Small intestine (tissue), 7 donors: ENCODE results near the gene LSM5. TPM values are rescaled to one million over a fixed set of nuclear protein-coding genes. Genes with fewer than 3 reads are reported as not detected.
"Not testable (repeated sequence)": the region's sequence is repeated elsewhere in the genome, so short reads cannot be mapped to it uniquely, and the experiment has no call there.

ENCODE experiments used
- DNase-seq, 2 donors: peaks; one replicate each; pipeline versions ENCODE4 v3.0.0 to v3.0.0-alpha.2; 2013
- FAIRE-seq: peaks from 2 replicates; lab custom pipeline; 2012; peaks lifted over from hg19 to GRCh38; lab: Jason Lieb, UNC
- H3K27ac ChIP-seq, 3 donors: one replicate each; pipeline ENCODE4 v1.5.1; 2013; ENCODE audit warnings: low read length in 2 of 3, mild to moderate bottlenecking in 2 of 3, control low read depth in 1 of 3, inconsistent platforms in 1 of 3, low read depth in 1 of 3, moderate library complexity in 1 of 3
- H3K27me3 ChIP-seq, 3 donors: one replicate each; pipeline ENCODE4 v1.6.1; 2013; ENCODE audit warnings: low read length in 3 of 3, inconsistent platforms in 1 of 3; ENCODE audit not compliant: control insufficient read depth in 3 of 3, insufficient read depth in 3 of 3
- H3K36me3 ChIP-seq, 3 donors: one replicate each; pipeline ENCODE4 v1.6.1; 2013; ENCODE audit warnings: low read length in 3 of 3, inconsistent platforms in 1 of 3, low read depth in 1 of 3, mild to moderate bottlenecking in 1 of 3, moderate library complexity in 1 of 3; ENCODE audit not compliant: control insufficient read depth in 3 of 3, insufficient read depth in 2 of 3
- H3K4me1 ChIP-seq, 3 donors: one replicate each; pipeline ENCODE4 v1.6.1; 2013; ENCODE audit warnings: low read length in 2 of 3, inconsistent platforms in 1 of 3, low read depth in 1 of 3, mild to moderate bottlenecking in 1 of 3, moderate library complexity in 1 of 3; ENCODE audit not compliant: control insufficient read depth in 3 of 3, insufficient read depth in 2 of 3
- H3K4me3 ChIP-seq, 3 donors: one replicate each; pipeline ENCODE4 v1.5.1; 2013; ENCODE audit warnings: low read length in 3 of 3, control low read depth in 1 of 3, inconsistent platforms in 1 of 3, low read depth in 1 of 3, mild to moderate bottlenecking in 1 of 3, moderate library complexity in 1 of 3
- H3K9me3 ChIP-seq, 2 donors: one replicate each; pipeline ENCODE4 v1.6.1; 2013; ENCODE audit warnings: low read depth in 1 of 2, low read length in 1 of 2; ENCODE audit not compliant: control insufficient read depth in 2 of 2, insufficient read depth in 1 of 2
- WGBS, 3 donors: extraction: QIAGEN DNeasy Blood & Tissue Kit; methylation state at CpG; one replicate each; pipeline ENCODE4 v1.1.7; 2013; 5-methylcytosine and 5-hydroxymethylcytosine counted together
- polyA plus RNA-seq, 4 donors: library from polyadenylated mRNA; stranded (reverse) in 3 of 4; unstranded in 1 of 4; fragments of 200-250 nt in 3 of 4; fragments of 120-200 nt in 1 of 4; gene quantifications; one replicate each; pipeline versions ENCODE4 v1.2.1 to v1.2.3, GENCODE V29; 2013
- donor health status: healthy with polysubstance abuse.
- donor health status: control.
- donor health status: control.
- donor health status: Bipolar disorder and iron deficiency.
- donor health status: healthy.

Gene LSM5
- polyA plus RNA-seq, 4 donors, result 56.7 to 126 (median 67.7) TPM

GRCh38 chr7:32464641-32465416 lies 25.4 kb downstream of the LSM5 start:
- H3K36me3 ChIP-seq, DNase-seq, H3K9me3 ChIP-seq, FAIRE-seq, H3K27ac ChIP-seq, H3K4me3 ChIP-seq, H3K27me3 ChIP-seq, H3K4me1 ChIP-seq: not testable (repeated sequence)
- WGBS, 3 donors, result 84 to 94% (median 89%) methylated on average over 8 to 16 of the region's 30 CpGs

GRCh38 chr7:32462977-32463376 lies 27.2 kb downstream of the LSM5 start:
- FAIRE-seq (no peak), DNase-seq (no peak)
- Histone ChIP-seq H3K4me1 (peaks cover 0 to 5% (median 0%) of the 10 kb centered on the region in 3 donors), H3K4me3 (no peak overlapping the region), H3K27me3 (no peaks in the 10 kb centered on the region), H3K27ac (no peak overlapping the region), H3K9me3 (no peaks in the 10 kb centered on the region), H3K36me3 (no peaks in the 10 kb centered on the region)
- 89 to 91% (median 89%) methylated on average over 1 of the region's 1 CpG for WGBS, 3 donors

- Histone ChIP-seq H3K27ac (no peak overlapping the region), H3K36me3 (no peaks in the 10 kb centered on the region), H3K4me1 (peaks cover 0 to 5% (median 0%) of the 10 kb centered on the region in 3 donors), H3K9me3 (no peaks in the 10 kb centered on the region), H3K27me3 (no peaks in the 10 kb centered on the region), H3K4me3 (no peak overlapping the region)
- FAIRE-seq, result no peak
- peak in 1 of 2 donors; percentile 8 for DNase-seq
Observed at GRCh38 chr7:32462451-32462850, 27.7 kb downstream of the LSM5 start.

GRCh38 chr7:32461484-32461883 lies 28.7 kb downstream of the LSM5 start:
- WGBS, 3 donors, result 23 to 45% (median 40%) methylated on average over 2 of the region's 2 CpGs
- peaks cover 0 to 5% (median 0%) of the 10 kb centered on the region in 3 donors for H3K4me1 ChIP-seq
- no peak overlapping the region for H3K27ac ChIP-seq
- no peaks in the 10 kb centered on the region for H3K9me3 ChIP-seq
- no peaks in the 10 kb centered on the region for H3K36me3 ChIP-seq
- no peak for FAIRE-seq
- H3K4me3 ChIP-seq, result no peak overlapping the region
- H3K27me3 ChIP-seq, result no peaks in the 10 kb centered on the region
- peak; percentile 4 to 40 for DNase-seq

- Histone ChIP-seq H3K36me3 (no peaks in the 10 kb centered on the region), H3K9me3 (no peaks in the 10 kb centered on the region), H3K4me3 (no peak overlapping the region), H3K27me3 (no peaks in the 10 kb centered on the region), H3K27ac (no peak overlapping the region), H3K4me1 (peaks cover 0 to 5% (median 0%) of the 10 kb centered on the region in 3 donors)
- 77 to 86% (median 85%) methylated on average over 2 of the region's 2 CpGs for WGBS, 3 donors
- no peak for DNase-seq
- FAIRE-seq, result no peak
Observed at GRCh38 chr7:32459788-32460187, 30.4 kb downstream of the LSM5 start.

- no peak for FAIRE-seq
- Histone ChIP-seq H3K9me3 (no peaks in the 10 kb centered on the region), H3K36me3 (no peaks in the 10 kb centered on the region), H3K27ac (no peak overlapping the region), H3K4me3 (no peak overlapping the region), H3K4me1 (peaks cover 0 to 5% (median 0%) of the 10 kb centered on the region in 3 donors), H3K27me3 (no peaks in the 10 kb centered on the region)
- WGBS, 3 donors, result 54 to 66% (median 66%) methylated on average over 3 of the region's 3 CpGs
- DNase-seq, result no peak
Observed at GRCh38 chr7:32458025-32458424, 32.2 kb downstream of the LSM5 start.

- 52 to 67% (median 54%) methylated on average over 8 of the region's 8 CpGs for WGBS, 3 donors
- no peak for FAIRE-seq
- H3K27me3 ChIP-seq, result no peaks in the 10 kb centered on the region
Observed at GRCh38 chr7:32453341-32454011, 36.7 kb downstream of the LSM5 start.

GRCh38 chr7:32447218-32447617 lies 43.0 kb downstream of the LSM5 start:
- Histone ChIP-seq H3K4me1 (no peaks in the 10 kb centered on the region), H3K36me3 (no peaks in the 10 kb centered on the region), H3K9me3 (peaks cover 0 to 2% of the 10 kb centered on the region in 2 donors), H3K4me3 (no peak overlapping the region), H3K27ac (no peak overlapping the region), H3K27me3 (no peaks in the 10 kb centered on the region)
- no peak for FAIRE-seq
- WGBS, 3 donors, result 69 to 76% (median 74%) methylated on average over 2 of the region's 2 CpGs
- no peak for DNase-seq

More at GRCh38 chr7:32453341-32454011, 36.7 kb downstream of the LSM5 start:
- no peaks in the 10 kb centered on the region for H3K4me1 ChIP-seq
- H3K27ac ChIP-seq, result no peak overlapping the region
- no peak overlapping the region for H3K4me3 ChIP-seq
- DNase-seq, result no peak
- no peaks in the 10 kb centered on the region for H3K9me3 ChIP-seq
- H3K36me3 ChIP-seq, result no peaks in the 10 kb centered on the region
